Fibroblast of lung (primary cell): Measurements from ENCODE around the gene PRDM16.

Source experiments
- CTCF ChIP-seq, 2 donors: IDR thresholded peaks in 1 of 2; conservative IDR thresholded peaks in 1 of 2; 1 replicate in 1 of 2; 2 replicates in 1 of 2; pipeline ENCODE4 v1.5.1; 2011 to 2012; ENCODE audit warnings: low read length in 2 of 2, control low read depth in 1 of 2, inconsistent platforms in 1 of 2, low read depth in 1 of 2, mild to moderate bottlenecking in 1 of 2
- EZH2 ChIP-seq: IDR thresholded peaks from 2 replicates; pipeline ENCODE4 v1.5.1; 2012; ENCODE audit warnings: low read length, control low read depth, mild to moderate bottlenecking; ENCODE audit errors: missing control alignments

DNA sequence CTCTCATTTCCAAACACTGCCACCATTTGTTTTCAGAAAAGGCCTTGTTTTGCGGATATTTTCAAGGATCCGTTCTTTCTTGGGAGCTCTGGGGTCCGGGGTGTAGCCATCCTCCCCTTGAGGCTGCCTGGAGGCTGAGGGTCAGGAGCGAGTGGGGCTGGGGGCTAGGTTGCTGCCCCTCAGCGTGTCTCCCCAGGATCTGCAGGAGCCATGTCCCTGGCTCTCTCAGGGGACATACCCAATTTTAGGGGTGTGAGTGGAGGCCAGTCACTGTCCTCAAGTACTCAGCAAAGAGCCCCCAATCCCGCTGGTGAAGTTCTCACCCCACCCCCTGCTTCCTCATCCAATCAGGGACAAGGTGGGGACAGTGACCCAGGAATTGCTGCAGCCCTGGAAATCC lies 15.0 kb upstream of the PRDM16 start:
- TF ChIP-seq CTCF (conservative IDR thresholded peaks at IDR 0.05 in 1 of 2, IDR thresholded peaks at IDR 0.05 in 1 of 2; ENCODE audit: low read depth in 1 of 2, low read length in 2 of 2) = no peak
- TF ChIP-seq EZH2 = no peak
